Gastroesophageal sphincter (tissue), 3 donors: Measurements from ENCODE around the gene ANK3.

ENCODE experiments used
- CTCF ChIP-seq, 4 experiments: fragments of 200-600 bp in 2 of 4; fragments of 450-650 bp in 2 of 4; sonication (generic) in 1 of 4; IDR thresholded peaks; one replicate each; pipeline ENCODE4 v1.5.1; 2017 to 2019; ENCODE audit warnings: antibody characterized with exemption in 4 of 4, mild to moderate bottlenecking in 2 of 4, moderate library complexity in 2 of 4
- POLR2A ChIP-seq, 2 donors: fragments of 450-650 bp; IDR thresholded peaks; one replicate each; pipeline ENCODE4 v1.6.1; 2017; ENCODE audit warnings: antibody characterized with exemption in 2 of 2, mild to moderate bottlenecking in 2 of 2, moderate library complexity in 1 of 2

GRCh38 chr10:60410970-60411369, 21.3 kb upstream of the ANK3 start:
- no peak for TF ChIP-seq CTCF (IDR thresholded peaks at IDR 0.05)
- no peak for TF ChIP-seq POLR2A (IDR thresholded peaks at IDR 0.05)
